Neutrophil (primary cell): ENCODE data around the gene TSSK6.
A peak's percentile ranks its signal among the peaks of the same experiment; 100 is the strongest.

Source experiments
- H3K27ac ChIP-seq: fragments of 200-600 bp; sonication (generic); 2 replicates; pipeline ENCODE4 v1.5.1; 2016; ENCODE audit warnings: mild to moderate bottlenecking, moderate library complexity
- H3K27me3 ChIP-seq: fragments of 200-600 bp; sonication (generic); 2 replicates; pipeline ENCODE4 v1.6.0; 2016; ENCODE audit warnings: mild to moderate bottlenecking
- H3K36me3 ChIP-seq: fragments of 200-600 bp; sonication (generic); 2 replicates; pipeline ENCODE4 v1.5.1; 2017
- H3K4me1 ChIP-seq, 2 experiments: fragments of 200-600 bp in 1 of 2; sonication (generic) in 1 of 2; 1 replicate in 1 of 2; 2 replicates in 1 of 2; pipeline versions ENCODE4 v1.5.1 to v1.6.1; 2013 to 2016; ENCODE audit warnings: low read depth in 1 of 2, low read length in 1 of 2, mild to moderate bottlenecking in 1 of 2, moderate library complexity in 1 of 2; ENCODE audit not compliant: control insufficient read depth in 1 of 2, insufficient read depth in 1 of 2
- H3K4me3 ChIP-seq, 2 experiments: fragments of 200-600 bp in 1 of 2; sonication (generic) in 1 of 2; 1 replicate in 1 of 2; 2 replicates in 1 of 2; pipeline ENCODE4 v1.5.1; 2013 to 2016; ENCODE audit warnings: low read depth in 1 of 2, low read length in 1 of 2, mild to moderate bottlenecking in 1 of 2, moderate library complexity in 1 of 2
- H3K9me3 ChIP-seq: fragments of 200-600 bp; sonication (generic); 2 replicates; pipeline ENCODE4 v1.5.1; 2016
- CTCF ChIP-seq: fragments of 200-600 bp; sonication (generic); IDR thresholded peaks from 2 replicates; pipeline ENCODE4 v1.5.1; 2016; ENCODE audit warnings: antibody characterized with exemption

The TSSK6 gene

DNA sequence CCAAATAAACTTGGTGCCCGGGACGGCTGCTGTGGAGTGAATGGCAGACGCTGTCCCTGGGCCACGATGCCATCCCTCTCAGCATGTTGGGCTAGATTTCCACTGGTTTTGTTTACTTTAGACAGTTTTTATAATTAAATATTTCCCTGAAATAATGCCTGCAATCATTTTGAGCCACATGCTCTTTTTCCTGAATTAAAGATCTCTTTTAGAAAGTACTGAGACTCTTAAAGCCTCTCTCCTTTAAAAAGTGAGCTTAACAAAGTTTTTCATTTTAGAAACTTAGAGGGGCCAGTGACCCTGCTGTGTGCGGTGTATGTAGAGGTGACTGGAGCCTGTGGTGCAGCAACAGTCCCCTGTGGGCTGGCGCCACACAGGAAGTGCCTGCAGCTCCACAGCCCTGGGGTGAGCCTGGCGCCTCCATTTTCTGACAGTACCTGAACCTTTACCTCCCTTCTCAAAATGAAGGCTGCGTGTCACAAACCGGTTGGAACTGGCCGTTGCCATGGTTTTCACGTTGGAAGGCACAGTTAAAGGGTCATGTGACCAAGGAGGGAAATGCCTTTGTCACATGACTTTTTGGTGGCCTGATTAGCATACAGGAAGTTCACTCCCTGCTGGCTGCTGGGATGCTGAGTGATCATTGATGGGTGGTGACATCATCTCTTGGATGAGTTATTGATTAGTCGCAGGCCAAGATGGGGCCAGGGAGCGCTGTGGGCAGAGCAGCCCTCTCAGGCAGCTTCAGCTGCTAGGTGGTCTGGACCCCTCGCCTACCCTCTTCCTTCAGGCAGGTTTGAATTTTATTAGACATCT lies 26.3 kb downstream of the TSSK6 start:
- Histone ChIP-seq H3K4me1 (peaks cover 60 to 64% of the 10 kb centered on the region in 2 experiments), H3K27ac (peak overlapping the region; percentile 86), H3K36me3 (peaks cover 49% of the 10 kb centered on the region), H3K27me3 (no peaks in the 10 kb centered on the region), H3K9me3 (no peaks in the 10 kb centered on the region), H3K4me3 (peak overlapping the region; percentile 33 to 43)
- no peak for TF ChIP-seq CTCF

DNA sequence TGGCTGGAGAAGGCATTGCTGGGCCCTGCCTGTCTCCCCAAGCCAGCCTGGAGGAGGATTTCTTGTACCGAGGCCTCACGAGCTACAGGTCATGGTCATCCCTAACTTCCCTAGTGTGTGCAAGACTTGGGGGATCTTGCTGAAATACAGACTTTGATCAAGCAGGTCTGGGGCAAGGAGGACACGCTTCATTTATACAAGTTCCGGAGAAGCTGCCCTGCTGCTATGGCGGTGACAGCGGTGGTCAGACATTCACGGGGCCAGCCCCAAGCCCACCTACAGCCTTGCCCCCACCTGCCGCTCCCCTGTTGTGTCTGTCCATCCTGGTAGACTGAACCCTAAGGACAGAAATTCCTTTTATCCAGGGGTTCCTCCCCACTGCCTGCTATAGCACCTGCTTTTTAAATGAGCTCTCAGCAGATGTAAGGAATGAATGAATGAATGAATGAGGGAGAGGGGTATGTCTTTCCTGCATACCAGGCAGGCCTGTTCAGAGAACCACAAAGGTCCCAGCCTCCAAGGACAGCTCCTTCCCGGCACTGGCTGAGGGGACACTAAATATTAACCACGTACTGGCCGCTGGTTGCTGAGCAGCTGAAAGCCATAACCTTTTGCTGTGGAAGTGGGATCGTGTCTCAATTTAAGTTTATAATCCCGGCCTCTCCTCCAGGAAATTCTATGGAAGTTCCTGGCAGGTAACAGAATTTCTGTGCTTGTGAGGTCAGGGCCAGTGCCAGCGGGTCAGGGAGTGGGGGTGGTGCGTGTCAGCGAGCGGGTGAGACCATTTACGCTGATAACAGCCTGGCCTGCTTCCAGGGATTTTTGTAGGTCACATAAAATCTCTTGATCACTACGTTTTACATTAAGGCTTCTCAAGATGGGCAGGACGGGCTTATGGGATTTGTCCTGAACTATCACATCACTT lies 27.1 kb downstream of the TSSK6 start:
- peak overlapping the region; percentile 86 for H3K27ac ChIP-seq
- peaks cover 60 to 64% of the 10 kb centered on the region in 2 experiments for H3K4me1 ChIP-seq
- H3K9me3 ChIP-seq = no peaks in the 10 kb centered on the region
- H3K36me3 ChIP-seq = peaks cover 44% of the 10 kb centered on the region
- H3K4me3 ChIP-seq = peak overlapping the region in 1 of 2 experiments; percentile 14
- H3K27me3 ChIP-seq = no peaks in the 10 kb centered on the region
- TF ChIP-seq CTCF = no peak

GRCh38 chr19:19487077-19487949 lies 28.0 kb downstream of the TSSK6 start:
- H3K27ac ChIP-seq = peak overlapping the region; percentile 86
- no peak for TF ChIP-seq CTCF
- H3K4me3 ChIP-seq = no peak overlapping the region
- H3K36me3 ChIP-seq = peaks cover 44% of the 10 kb centered on the region
- no peaks in the 10 kb centered on the region for H3K9me3 ChIP-seq
- H3K27me3 ChIP-seq = no peaks in the 10 kb centered on the region
- peaks cover 60 to 64% of the 10 kb centered on the region in 2 experiments for H3K4me1 ChIP-seq

DNA sequence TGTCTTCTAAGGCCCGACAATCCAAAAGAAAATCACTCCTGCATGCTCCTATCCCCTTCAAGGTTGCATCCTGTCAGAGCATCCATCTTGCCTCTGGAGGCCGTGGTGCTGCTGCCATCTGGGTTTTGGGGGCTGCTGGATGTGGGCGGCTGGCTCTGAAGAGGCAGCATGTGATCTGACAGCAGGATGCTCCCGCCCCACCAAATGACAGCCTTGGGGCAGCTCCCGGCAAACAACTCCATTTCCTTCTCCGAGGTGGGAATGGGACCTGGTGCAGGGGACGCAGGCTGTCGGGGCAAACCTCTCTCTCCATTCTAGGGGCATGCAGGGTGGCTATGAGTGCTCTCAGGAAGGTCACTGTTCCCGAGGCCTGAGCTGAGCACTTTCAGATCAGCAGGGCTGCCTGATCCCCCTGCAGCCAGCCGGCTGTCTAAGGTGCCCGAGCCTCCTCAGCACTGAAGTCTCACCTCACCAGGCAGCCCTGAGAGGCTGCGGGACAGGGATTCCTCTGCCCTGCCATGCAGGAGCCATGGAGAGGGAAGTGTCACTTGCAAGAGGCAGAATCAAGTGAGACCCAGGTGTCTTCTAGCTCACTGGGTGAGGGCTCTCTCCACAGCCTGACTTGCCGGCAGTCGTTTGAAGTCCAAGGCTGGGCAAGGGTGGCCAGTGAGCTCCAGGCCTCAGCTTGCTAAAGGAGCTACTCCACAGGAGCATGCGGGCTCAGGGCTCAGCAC lies 28.8 kb downstream of the TSSK6 start:
- peaks cover 43% of the 10 kb centered on the region for H3K36me3 ChIP-seq
- H3K9me3 ChIP-seq = no peaks in the 10 kb centered on the region
- peaks cover 60 to 64% of the 10 kb centered on the region in 2 experiments for H3K4me1 ChIP-seq
- peak overlapping the region; percentile 86 for H3K27ac ChIP-seq
- H3K27me3 ChIP-seq = no peaks in the 10 kb centered on the region
- no peak overlapping the region for H3K4me3 ChIP-seq
- no peak for TF ChIP-seq CTCF
